ENCODE results near the gene PRSS22. TPM values are rescaled to one million over a fixed set of nuclear protein-coding genes. Genes with fewer than 3 reads are reported as not detected.
"Not testable (repeated sequence)": the region's sequence is repeated elsewhere in the genome, so short reads cannot be mapped to it uniquely, and the experiment has no call there.

Gene PRSS22
- not detected in 2 replicates for polyA plus RNA-seq (2012; rRNA removed)
- not detected in 2 replicates for polyA plus RNA-seq (2012; cell fraction: cytosol; rRNA removed)
- polyA plus RNA-seq (2012; cell fraction: nucleus; rRNA removed): 0.18 and 0.26 TPM in 2 replicates

GRCh38 chr16:2857451-2858244, at the start of gene PRSS22:
TSS of gene PRSS22 (minus strand) at chr16:2858170. CDS start at chr16:2858104, 66 bp downstream.
- no peaks in the 10 kb centered on the region for H3F3A ChIP-seq (replicated peaks; ENCODE audit: insufficient read depth)
- no peak within 1 kb of the TSS for H3K9ac ChIP-seq
- H3K9me3 ChIP-seq: 0 out of 2 replicates have a peak, but pooled peaks cover 6% of the 10 kb centered on the region
- H3K27ac ChIP-seq (ENCODE audit: low read depth in 2 of 2, low read length in 1 of 2): no peak within 1 kb of the TSS
- no peaks in the 10 kb centered on the region for H4K20me1 ChIP-seq (ENCODE audit: insufficient read depth)
- no peaks in the 10 kb centered on the region; a peak in 1 of 4 replicates for H3K4me1 ChIP-seq (ENCODE audit: control insufficient read depth in 1 of 2, insufficient read depth in 2 of 2, low read depth in 1 of 2, low read length in 1 of 2)
- no peak for TF ChIP-seq FOSL2 (IDR thresholded peaks at IDR 0.05; ENCODE audit: borderline replicate concordance, low read depth)
- no peak for TF ChIP-seq RCOR1 (IDR thresholded peaks at IDR 0.05; ENCODE audit: low read length)
- TF ChIP-seq GABPA (IDR thresholded peaks at IDR 0.05; ENCODE audit: low read depth): no peak
- TF ChIP-seq CHD2 (IDR thresholded peaks at IDR 0.05; ENCODE audit: low read length, partially characterized antibody): no peak
- TF ChIP-seq EZH2phosphoT487 (IDR thresholded peaks at IDR 0.05; ENCODE audit: borderline replicate concordance, low read depth): no peak
- no peak for TF ChIP-seq REST (IDR thresholded peaks at IDR 0.05; ENCODE audit: low read depth, low read length)
- no peak for TF ChIP-seq FOXM1 (IDR thresholded peaks at IDR 0.05; ENCODE audit: low read depth)
- no peak for TF ChIP-seq TEAD4 (IDR thresholded peaks at IDR 0.05; ENCODE audit: borderline replicate concordance, insufficient read depth)
- no peak for TF ChIP-seq MEF2A (IDR thresholded peaks at IDR 0.05; ENCODE audit: borderline replicate concordance, low read depth)
- no peak within 1 kb of the TSS for H3K4me3 ChIP-seq (ENCODE audit: low read depth in 2 of 2, low read length in 1 of 2)
- H3K27me3 ChIP-seq (ENCODE audit: insufficient read depth): no peaks in the 10 kb centered on the region; the same call in none of the 2 replicates
- DNase-seq: peak; percentile 49
- 16% methylated on average over 34 of the region's 42 CpGs for WGBS (ENCODE audit: low lambda C conversion rate)
- no peaks in the 10 kb centered on the region for H3K9me2 ChIP-seq
- H3K79me2 ChIP-seq (ENCODE audit: insufficient read depth): no peaks in the 10 kb centered on the region
- H2AFZ ChIP-seq (ENCODE audit: low read depth): peak within 1 kb of the TSS; percentile 56; the same call in 1 of the 2 replicates
- ChIA-PET POLR2A (no interaction called here), CTCF (interaction anchor here (1.3 to 2.3 kb wide), 4 partner anchors 11 to 54 kb away, joined by 5 to 13 read pairs (median 11); partner anchors contain the start of gene FLYWCH1)
- H3K4me2 ChIP-seq: 0 out of 2 replicates have a peak within 1 kb of the TSS, but pooled peaks have one; percentile 19
- H3K36me3 ChIP-seq (replicated peaks in 1 of 2; ENCODE audit: control insufficient read depth in 1 of 2, insufficient read depth in 2 of 2, low read length in 1 of 2): no peaks in the 10 kb centered on the region

- H3K4me2 ChIP-seq; H3K9me2 ChIP-seq; H3K27ac ChIP-seq (ENCODE audit: low read depth in 2 of 2, low read length in 1 of 2); H3K36me3 ChIP-seq (replicated peaks in 1 of 2; ENCODE audit: control insufficient read depth in 1 of 2, insufficient read depth in 2 of 2, low read length in 1 of 2); H3K9me3 ChIP-seq; H3K79me2 ChIP-seq (ENCODE audit: insufficient read depth); H4K20me1 ChIP-seq (ENCODE audit: insufficient read depth); POLR2A ChIA-PET; H3K4me3 ChIP-seq (ENCODE audit: low read depth in 2 of 2, low read length in 1 of 2); H3K4me1 ChIP-seq (ENCODE audit: control insufficient read depth in 1 of 2, insufficient read depth in 2 of 2, low read depth in 1 of 2, low read length in 1 of 2); DNase-seq; H3K9ac ChIP-seq; H3K27me3 ChIP-seq (ENCODE audit: insufficient read depth): not testable (repeated sequence)
- peak; percentile 77 for TF ChIP-seq CTCF (IDR thresholded peaks at IDR 0.05)
- peak; percentile 31 for TF ChIP-seq RAD21 (IDR thresholded peaks at IDR 0.05; ENCODE audit: low read length)
- 0 out of 2 replicates have a peak, but pooled peaks have one; percentile 15 for TF ChIP-seq SMC3 (IDR thresholded peaks at IDR 0.05; ENCODE audit: low read depth, low read length)
- 25% methylated on average over 15 of the region's 17 CpGs for WGBS (ENCODE audit: low lambda C conversion rate)
- H2AFZ ChIP-seq (ENCODE audit: low read depth): 0 out of 2 replicates have a peak overlapping the region, but pooled peaks have one; percentile 74
- CTCF ChIA-PET: interaction anchor here (0.6 to 2.1 kb wide), 12 partner anchors 9 to 226 kb away, joined by 3 to 10 read pairs (median 4); no protein-coding TSS in a partner anchor
- peaks cover 27% of the 10 kb centered on the region for H3F3A ChIP-seq (replicated peaks; ENCODE audit: insufficient read depth)
Observed at GRCh38 chr16:2907084-2907753, 49.2 kb upstream of the PRSS22 start.

Data from SK-N-SH (cell line).